GM19351 (cell line): Measurements from ENCODE around the gene SH2D1B.

Source experiments
- ATAC-seq: cut with Tn5 transposase; IDR thresholded peaks from one replicate; pipeline ENCODE4 v1.9.1; 2021; ENCODE audit warnings: mild to moderate bottlenecking, moderate library complexity; ENCODE audit not compliant: unreplicated experiment

SH2D1B gene

DNA sequence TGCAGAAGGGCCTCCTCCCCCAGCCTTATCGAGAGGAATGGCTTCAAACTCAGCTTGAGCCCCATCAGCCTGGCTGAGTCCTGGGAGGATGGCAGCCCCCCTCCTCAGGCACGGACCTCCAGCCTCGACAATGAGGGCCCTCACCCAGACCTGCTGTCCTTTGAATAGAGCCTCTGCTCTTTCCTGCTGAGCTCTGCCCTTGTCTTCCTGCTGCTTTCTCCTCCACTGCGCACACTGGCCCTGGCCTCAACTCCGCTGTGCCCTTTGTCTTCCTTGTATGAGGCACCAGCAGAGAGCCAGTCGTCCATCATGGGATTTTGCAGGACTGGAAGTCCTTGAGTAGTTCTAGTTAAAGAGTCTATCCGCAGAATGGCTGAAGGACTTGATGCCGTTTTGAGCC, 28.4 kb downstream of the SH2D1B start:
- ATAC-seq, result no peak

GRCh38 chr1:162383091-162383490, 28.8 kb downstream of the SH2D1B start:
- no peak for ATAC-seq

DNA sequence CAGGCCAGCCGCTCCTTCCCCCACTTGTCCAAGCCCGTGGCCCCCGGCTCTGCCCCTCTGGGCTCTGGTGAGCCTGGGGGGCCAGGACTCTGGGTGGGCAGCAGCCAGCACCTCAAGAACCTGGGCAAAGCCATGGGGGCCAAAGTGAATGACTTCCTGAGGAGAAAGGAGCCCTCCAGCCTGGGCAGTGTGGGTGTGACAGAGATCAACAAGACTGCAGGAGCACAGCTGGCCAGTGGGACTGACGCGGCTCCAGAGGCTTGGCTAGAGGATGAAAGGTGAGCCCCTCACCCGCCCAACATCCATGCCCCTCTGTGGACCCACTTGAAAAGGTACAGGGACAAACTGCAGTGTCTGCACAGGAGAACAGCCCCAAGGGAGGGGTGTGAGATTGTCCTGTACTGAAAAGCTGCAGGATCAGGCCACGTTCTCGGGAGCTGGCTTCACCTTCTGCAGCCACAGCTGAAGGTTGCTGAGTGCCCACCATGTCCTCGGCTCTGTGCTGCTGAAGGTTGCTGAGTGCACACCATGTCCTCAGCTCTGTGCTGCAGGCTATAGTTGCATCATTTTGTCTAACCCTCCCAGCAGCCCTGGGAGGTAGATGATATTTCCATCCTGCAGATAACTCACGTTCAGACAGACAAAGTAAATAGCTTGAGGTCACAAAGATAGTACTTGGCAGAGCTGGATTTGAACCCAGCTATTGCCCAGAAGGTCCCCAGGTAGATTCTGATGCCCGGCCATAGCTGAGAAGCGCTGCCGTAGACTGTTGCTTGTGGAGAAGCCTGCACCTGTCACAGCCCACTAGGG, 29.8 kb downstream of the SH2D1B start:
- no peak for ATAC-seq

GRCh38 chr1:162381383-162381782, 30.6 kb downstream of the SH2D1B start, which contains the start of gene C1orf226:
C1orf226 (plus strand) TSS chr1:162381728; CDS start chr1:162381902, 174 bp downstream.
- ATAC-seq, result no peak

DNA sequence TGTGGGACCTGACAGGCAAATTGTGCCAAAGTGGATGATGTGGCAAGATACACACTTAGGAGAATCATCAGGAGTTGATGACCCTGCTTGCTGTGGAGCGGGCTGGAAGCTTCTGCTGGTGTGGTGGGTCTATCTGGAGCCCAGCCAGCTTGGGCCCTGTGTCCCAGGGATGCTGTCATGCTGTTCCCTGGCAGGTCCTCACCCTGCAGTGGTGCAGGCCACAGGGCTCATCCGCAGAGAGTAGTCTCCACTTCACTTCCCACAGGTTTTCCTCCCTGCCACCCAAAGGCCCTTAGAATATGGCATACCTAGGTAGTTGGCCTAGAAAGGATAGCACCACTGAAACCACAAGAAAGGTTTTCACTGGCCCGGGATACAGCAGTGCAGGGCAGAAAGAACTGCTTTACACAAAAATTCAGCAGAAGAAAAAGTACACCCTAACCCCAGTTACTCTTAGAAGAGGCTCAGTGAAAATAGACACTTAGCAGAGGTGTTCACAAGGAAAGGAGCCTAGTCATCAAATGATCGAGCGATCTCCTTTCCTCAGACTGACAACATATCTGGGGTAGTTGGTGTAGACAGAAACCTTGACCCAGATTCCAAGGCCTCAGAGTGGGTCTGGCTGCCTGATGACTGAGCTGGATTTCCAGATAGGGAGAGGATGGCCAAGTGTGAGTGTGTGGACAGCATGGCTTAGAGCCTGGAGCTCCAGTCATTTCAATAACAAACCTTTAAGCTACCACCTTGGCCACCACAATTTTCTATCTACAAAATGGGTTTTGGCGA, 31.7 kb downstream of the SH2D1B start:
- ATAC-seq, result no peak

- no peak for ATAC-seq
Measured at GRCh38 chr1:162376691-162377090, 35.2 kb downstream of the SH2D1B start, which contains the start of gene SPATA46. SPATA46 (minus strand) TSS chr1:162376854; CDS start chr1:162376790, 64 bp downstream.

- no peak for ATAC-seq
Measured at GRCh38 chr1:162375463-162375862, 36.5 kb downstream of the SH2D1B start.

DNA sequence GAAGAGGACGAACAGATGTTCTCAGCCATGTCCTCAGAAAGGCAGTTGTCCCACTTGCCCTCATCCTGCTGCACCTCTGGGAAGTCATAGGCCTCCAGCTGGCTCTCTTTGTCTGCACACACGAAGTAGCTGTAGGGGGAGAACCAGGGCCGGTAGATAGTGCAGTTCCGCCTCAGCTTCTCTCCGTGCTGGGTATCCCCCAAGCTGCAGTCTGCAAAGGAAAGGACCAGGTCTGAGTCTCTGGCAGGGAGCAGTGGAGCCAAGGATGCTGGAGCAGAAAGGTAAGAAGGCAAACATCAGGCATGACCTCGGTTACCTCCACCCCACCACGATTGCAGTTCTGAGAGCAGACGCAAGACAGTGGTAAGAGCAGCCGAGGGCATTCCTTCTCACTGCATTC, 37.5 kb downstream of the SH2D1B start:
- no peak for ATAC-seq

DNA sequence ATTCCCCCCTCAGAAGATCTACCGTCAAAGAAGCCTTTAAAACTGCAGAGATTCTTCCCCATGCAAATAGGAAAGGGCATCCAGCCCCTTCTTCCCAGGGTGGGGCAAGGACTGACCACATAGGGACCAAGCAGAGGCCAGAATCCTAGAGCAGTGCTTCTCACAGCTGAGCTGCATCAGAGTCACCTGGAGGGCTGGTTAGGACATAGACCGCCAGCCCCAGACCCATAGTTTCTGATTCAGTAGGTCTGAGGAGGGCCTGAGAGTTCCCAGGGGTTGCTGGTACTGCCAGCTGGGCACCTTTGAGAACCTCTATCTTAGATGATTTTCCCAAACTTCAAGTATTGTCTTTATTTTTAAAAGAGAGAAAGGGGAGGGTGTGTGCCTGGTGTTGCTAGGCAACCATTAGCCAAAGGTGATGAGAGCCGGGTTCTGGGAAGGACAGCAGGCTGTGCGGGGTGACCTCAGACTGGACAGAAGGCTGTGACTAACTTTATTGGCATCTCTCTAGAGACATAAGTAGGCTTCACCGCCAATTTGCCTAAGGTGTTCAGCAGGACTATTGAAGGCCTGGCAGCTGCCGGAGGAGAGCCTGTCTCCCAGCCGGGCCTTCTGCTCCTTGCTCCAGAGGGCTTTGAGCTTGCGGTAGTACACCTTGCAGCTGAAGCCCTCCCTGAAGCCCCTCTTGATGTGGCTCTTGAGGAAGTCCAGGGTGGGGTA, 38.2 kb downstream of the SH2D1B start:
- no peak for ATAC-seq

DNA sequence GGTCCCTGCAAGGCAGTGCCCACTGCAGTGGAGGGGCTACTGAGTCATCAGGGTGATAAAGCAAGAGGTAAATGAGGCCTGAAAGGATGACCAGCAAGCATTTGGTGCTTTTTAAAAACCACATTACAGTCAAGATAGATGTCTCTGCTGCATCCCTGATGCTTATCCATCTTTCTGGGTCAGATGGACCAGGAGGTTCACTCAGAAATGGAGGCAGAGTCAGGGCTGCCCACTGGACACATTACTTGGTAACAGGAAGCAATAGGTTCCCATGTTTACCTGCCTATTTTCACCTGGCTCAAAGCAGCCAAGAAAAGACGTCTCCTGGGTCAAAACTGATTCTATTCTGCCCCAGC, 38.9 kb downstream of the SH2D1B start:
- ATAC-seq, result no peak

- no peak for ATAC-seq
Measured at GRCh38 chr1:162372159-162373071, 39.5 kb downstream of the SH2D1B start.

GRCh38 chr1:162371611-162372010, 40.3 kb downstream of the SH2D1B start:
- no peak for ATAC-seq

- ATAC-seq, result no peak
Measured at GRCh38 chr1:162370721-162371120, 41.2 kb downstream of the SH2D1B start.

GRCh38 chr1:162370161-162370560, 41.8 kb downstream of the SH2D1B start:
- ATAC-seq, result no peak

DNA sequence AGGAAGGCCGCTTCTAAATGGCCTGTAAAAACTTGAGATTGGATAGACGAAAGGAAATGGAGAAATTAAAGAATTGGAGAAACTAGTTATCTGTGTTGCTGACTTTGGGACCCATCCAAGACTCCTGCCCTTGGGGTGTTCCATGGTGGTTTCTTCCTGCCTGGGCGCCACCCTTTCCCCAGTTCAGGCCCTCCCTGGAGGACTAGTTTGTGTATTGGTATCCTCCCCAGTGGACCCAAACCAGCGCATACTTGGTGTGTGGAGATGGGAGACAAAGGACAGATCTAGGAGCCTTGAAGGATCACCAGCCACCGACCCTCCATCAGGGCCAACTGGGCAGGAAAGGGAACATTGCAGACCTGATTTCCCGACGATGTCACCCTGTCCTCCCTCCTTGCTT, 42.4 kb downstream of the SH2D1B start:
- no peak for ATAC-seq

DNA sequence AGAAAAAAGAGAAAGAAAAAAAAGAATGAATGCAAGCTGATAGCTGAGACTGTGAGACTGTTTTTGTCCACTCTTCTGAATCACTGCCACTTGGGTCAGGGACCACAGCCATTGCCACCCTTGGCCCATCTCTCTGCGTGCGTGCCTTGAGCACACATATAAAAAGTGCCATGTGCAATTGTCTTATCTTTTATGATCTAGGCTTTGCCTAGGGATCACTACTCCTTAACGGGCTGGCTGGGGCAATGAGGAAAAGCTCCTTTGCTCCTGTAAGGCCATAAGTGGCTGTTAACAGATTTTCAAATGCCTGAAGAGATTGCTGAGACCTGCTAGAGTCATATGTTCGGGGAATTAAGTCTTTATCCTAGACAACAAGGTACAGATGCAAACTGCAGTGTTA, 43.5 kb downstream of the SH2D1B start:
- ATAC-seq, result no peak

DNA sequence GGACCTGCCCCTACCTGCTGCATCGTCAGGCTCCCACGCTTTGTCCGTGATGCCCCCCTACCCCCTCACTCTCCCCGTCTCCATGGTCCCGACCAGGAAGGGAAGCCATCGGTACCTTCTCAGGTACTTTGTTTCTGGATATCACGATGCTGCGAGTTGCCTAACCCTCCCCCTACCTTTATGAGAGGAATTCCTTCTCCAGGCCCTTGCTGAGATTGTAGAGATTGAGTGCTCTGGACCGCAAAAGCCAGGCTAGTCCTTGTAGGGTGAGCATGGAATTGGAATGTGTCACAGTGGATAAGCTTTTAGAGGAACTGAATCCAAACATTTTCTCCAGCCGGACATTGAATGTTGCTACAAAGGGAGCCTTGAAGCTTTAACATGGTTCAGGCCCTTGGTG, 44.2 kb downstream of the SH2D1B start:
- no peak for ATAC-seq

DNA sequence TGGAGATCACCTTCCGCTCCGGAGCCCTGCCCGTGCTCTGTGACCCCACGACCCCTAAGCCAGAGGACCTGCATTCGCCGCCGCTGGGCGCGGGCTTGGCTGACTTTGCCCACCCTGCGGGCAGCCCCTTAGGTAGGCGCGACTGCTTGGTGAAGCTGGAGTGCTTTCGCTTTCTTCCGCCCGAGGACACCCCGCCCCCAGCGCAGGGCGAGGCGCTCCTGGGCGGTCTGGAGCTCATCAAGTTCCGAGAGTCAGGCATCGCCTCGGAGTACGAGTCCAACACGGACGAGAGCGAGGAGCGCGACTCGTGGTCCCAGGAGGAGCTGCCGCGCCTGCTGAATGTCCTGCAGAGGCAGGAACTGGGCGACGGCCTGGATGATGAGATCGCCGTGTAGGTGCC, 44.9 kb downstream of the SH2D1B start:
- ATAC-seq, result no peak

DNA sequence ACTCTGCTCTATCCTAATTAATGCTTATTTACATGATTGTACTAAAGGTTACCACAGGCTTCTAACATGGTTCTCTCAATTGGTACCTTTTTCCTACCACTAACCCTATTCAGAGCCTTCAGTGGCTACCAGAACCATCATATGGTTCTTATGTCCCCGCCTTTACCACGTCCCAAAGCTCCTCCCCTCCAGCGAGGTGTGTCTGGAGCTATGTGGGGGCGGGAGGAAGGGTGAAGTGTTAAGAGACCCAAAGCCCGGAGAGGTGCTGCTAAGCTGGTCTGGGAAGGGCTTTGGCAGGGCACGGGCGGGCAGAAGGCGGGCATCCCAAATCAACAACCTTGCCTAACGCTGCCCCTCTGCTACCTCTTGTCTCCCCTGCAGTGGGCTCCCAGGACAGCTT, 45.3 kb downstream of the SH2D1B start:
- ATAC-seq, result no peak

DNA sequence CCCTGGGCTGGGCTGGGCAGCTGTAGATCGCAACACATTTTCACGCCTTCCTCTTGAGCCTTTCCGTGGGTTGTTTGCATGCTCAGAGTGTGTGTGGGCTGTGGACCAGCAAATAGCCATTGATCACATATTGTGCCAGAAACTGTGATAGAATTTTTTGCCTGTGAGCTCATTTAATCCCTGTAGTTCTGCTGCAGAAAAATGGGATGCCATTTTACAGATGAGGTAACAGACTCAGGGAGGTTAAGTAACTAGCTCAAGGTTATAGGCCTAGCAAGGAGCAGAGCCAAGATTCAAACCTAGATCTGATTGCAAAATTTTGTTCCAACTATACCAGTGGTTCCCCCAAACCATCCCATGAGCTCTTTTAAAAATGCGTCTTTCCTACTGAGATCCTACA, 45.8 kb downstream of the SH2D1B start:
- ATAC-seq, result no peak
